Right lobe of liver (tissue), 6 donors: Measurements from ENCODE around the gene MAGED2. TPM values are rescaled to one million over a fixed set of nuclear protein-coding genes. Genes with fewer than 3 reads are reported as not detected.

Experiments used
- ATAC-seq, 4 donors: fragments of 200-7000 bp; cut with Tn5 transposase; one replicate each; pipeline ENCODE4 v1.9.1; 2020; ENCODE audit warnings: mild to moderate bottlenecking in 4 of 4, moderate library complexity in 4 of 4
- DNase-seq, 3 donors: peaks; one replicate each; pipeline ENCODE4 v3.0.0-alpha.2; 2020
- H3K27ac ChIP-seq, 3 donors: fragments of 200-600 bp; one replicate each; pipeline ENCODE4 v1.8.0; 2022
- H3K27me3 ChIP-seq, 2 donors: fragments of 200-600 bp; one replicate each; pipeline ENCODE4 v1.8.0; 2022
- H3K36me3 ChIP-seq, 4 donors: fragments of 200-600 bp; sonication (generic) in 1 of 4; one replicate each; pipeline versions ENCODE4 v1.5.1 to v1.8.0; 2017 to 2022; ENCODE audit warnings: control low read depth in 1 of 4
- H3K4me1 ChIP-seq, 4 donors: fragments of 200-600 bp; sonication (generic) in 1 of 4; one replicate each; pipeline versions ENCODE4 v1.5.1 to v1.8.0; 2017 to 2022; ENCODE audit warnings: control low read depth in 1 of 4
- H3K4me3 ChIP-seq, 3 donors: fragments of 200-600 bp; one replicate each; pipeline ENCODE4 v1.8.0; 2022
- H3K9me3 ChIP-seq, 4 donors: fragments of 200-600 bp; sonication (generic) in 1 of 4; one replicate each; pipeline versions ENCODE4 v1.5.1 to v1.8.0; 2017 to 2022; ENCODE audit warnings: control low read depth in 1 of 4
- POLR2A ChIP-seq: fragments of 450-650 bp; IDR thresholded peaks from one replicate; pipeline ENCODE4 v1.6.1; 2017; ENCODE audit warnings: antibody characterized with exemption, mild to moderate bottlenecking
- WGBS: methylation state at CpG from one replicate; pipeline ENCODE4 v1.1.6; 2018; ENCODE audit warnings: low coverage, low lambda C conversion rate; ENCODE audit not compliant: insufficient coverage; ENCODE audit errors: missing lambda C conversion rate; 5-methylcytosine and 5-hydroxymethylcytosine counted together
- intact Hi-C, 2 donors: fragments of 100-400 bp; cut with DNase I; formaldehyde crosslinking; loops; one replicate each; pipeline versions ENCODE4 v1.11.2 to v1.14.1; 2022
- total RNA-seq, 6 experiments: library from RNA; depleted of rRNA in 2 of 6; stranded (reverse); fragments of >200 nt in 2 of 6; fragmentation: NEBNext Ultra II Directional in 3 of 6; extraction: Animal tissue kit (Norgen Biotek cat#: 25700) in 3 of 6; gene quantifications; one replicate each; pipeline versions ENCODE4 v1.1.0 to v1.2.4, GENCODE V29; 2016 to 2023
- TF ChIP-seq, protein P1 (sequence below), 4 donors: fragments of 200-600 bp in 3 of 4; fragments of 450-650 bp in 1 of 4; IDR thresholded peaks; one replicate each; pipeline versions ENCODE4 v1.5.1 to v1.8.0; 2016 to 2022; ENCODE audit warnings: antibody characterized with exemption in 4 of 4, mild to moderate bottlenecking in 2 of 4
- donor health status: DM: no; HTN: yes; CAD: no.
- donor health status: DM: no; HTN: no; CAD: no.
- donor health status: DM: no; HTN: no; CAD: no.
- donor health status: DM: no; HTN: yes; CAD: no.
- donor health status: DM: no; HTN: yes; CAD: no.

Gene MAGED2
- total RNA-seq, 6 experiments from 2014 or later, result 24.2 to 57.2 (median 38.7) TPM

DNA sequence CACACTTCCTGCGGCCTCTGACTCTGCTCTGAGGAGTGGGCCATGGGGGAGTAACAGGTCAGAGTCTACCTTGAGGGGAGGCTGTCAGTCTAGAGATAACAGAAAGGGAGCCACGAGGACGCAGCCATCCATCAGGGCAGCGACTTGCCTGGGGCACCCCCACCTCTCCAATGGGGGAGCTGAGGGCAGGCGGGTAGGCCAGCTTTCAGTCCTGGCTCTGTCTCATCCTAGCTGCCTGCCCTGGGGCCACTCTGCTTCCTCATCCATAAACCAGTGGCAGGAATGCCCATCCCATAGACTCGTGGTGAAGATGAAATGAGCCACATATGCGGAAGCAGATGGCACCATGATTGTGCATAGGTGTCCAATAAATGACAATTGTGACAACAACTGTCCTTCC lies 13.2 kb downstream of the MAGED2 start:
- Histone ChIP-seq H3K9me3 (no peaks in the 10 kb centered on the region), H3K27ac (no peak overlapping the region), H3K27me3 (no peaks in the 10 kb centered on the region), H3K36me3 (no peaks in the 10 kb centered on the region), H3K4me1 (no peaks in the 10 kb centered on the region), H3K4me3 (no peak overlapping the region)
- intact Hi-C loops, result no loop called here
- ATAC-seq (no peak), DNase-seq (no peak)
- WGBS, result no CpG with 5 or more reads among the region's 7 CpGs
- no peak for TF ChIP-seq POLR2A
- TF ChIP-seq, protein P1, sequence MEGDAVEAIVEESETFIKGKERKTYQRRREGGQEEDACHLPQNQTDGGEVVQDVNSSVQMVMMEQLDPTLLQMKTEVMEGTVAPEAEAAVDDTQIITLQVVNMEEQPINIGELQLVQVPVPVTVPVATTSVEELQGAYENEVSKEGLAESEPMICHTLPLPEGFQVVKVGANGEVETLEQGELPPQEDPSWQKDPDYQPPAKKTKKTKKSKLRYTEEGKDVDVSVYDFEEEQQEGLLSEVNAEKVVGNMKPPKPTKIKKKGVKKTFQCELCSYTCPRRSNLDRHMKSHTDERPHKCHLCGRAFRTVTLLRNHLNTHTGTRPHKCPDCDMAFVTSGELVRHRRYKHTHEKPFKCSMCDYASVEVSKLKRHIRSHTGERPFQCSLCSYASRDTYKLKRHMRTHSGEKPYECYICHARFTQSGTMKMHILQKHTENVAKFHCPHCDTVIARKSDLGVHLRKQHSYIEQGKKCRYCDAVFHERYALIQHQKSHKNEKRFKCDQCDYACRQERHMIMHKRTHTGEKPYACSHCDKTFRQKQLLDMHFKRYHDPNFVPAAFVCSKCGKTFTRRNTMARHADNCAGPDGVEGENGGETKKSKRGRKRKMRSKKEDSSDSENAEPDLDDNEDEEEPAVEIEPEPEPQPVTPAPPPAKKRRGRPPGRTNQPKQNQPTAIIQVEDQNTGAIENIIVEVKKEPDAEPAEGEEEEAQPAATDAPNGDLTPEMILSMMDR (IDR thresholded peaks at IDR 0.05), result no peak

DNA sequence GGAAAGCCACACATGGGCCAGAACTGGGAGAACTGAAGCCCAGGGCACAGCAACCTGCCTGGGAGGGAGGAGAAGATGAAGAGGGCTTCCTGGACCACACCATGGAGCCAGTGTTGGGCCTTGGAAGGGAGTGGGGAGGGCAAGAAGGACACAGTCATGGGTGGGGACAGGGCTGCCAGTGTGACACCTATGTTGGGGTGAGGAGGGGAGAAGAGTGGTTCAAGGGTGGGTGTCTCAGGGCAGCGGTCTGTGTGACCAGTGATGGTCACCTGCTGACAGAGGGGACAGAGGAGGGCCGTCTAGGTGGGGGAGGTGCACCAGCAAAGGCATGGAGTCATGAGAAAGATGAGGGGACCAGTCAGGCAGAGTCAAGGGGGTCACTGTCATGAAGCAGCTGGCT lies 13.8 kb downstream of the MAGED2 start:
- Histone ChIP-seq H3K36me3 (no peaks in the 10 kb centered on the region), H3K27ac (no peak overlapping the region), H3K27me3 (no peaks in the 10 kb centered on the region), H3K4me1 (no peaks in the 10 kb centered on the region), H3K9me3 (no peaks in the 10 kb centered on the region), H3K4me3 (no peak overlapping the region)
- no peak for DNase-seq
- no peak for TF ChIP-seq POLR2A
- TF ChIP-seq, protein P1 (IDR thresholded peaks at IDR 0.05), result no peak
- WGBS, result 47% methylated on average over 2 of the region's 2 CpGs
- intact Hi-C loops, result no loop called here
- no peak for ATAC-seq

DNA sequence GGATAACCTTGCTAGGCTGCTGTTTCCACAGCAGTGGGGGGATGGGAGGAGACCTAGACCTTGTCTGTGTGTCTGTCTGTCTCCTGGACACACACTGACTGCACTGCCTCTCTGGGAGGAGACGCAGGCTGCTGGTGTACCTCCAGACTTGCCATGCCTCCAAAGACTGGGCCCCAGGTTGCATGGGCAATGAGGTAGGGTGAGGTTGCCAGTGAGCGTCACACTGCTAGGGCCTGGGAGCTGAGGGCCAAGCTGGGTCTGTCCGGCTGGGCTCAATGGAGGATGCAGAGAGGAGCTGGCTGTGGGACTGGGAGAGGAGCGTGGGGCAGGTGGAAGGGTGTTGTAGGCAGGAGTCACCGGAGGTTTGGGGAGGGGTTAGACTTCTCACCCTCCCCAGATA lies 16.6 kb downstream of the MAGED2 start:
- TF ChIP-seq POLR2A, result no peak
- TF ChIP-seq, protein P1 (IDR thresholded peaks at IDR 0.05), result no peak
- ATAC-seq (no peak), DNase-seq (no peak)
- 67% methylated on average over 1 of the region's 5 CpGs for WGBS
- Histone ChIP-seq H3K36me3 (no peaks in the 10 kb centered on the region), H3K4me3 (no peak overlapping the region), H3K27ac (no peak overlapping the region), H3K9me3 (no peaks in the 10 kb centered on the region), H3K4me1 (no peaks in the 10 kb centered on the region), H3K27me3 (no peaks in the 10 kb centered on the region)
- intact Hi-C loops, result no loop called here

DNA sequence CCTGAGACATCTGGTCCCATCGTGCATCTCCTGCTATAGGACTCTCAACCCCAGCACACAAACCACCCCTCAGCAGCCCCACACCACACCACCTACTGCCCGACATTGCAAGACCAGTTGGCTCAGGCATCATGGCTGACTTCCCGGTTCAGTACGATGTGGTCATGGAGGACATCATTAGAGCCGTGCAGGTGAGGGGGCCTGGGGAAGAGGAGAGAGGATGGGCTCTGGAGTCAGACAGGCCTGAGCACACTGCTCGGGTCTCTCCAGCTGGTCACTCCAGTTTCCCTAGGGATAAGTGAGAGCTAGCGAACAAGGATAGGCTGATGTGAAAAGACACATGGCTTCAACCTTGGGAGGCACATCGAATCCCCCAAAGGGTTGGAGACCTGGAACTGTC lies 17.2 kb downstream of the MAGED2 start:
- Histone ChIP-seq H3K27ac (no peak overlapping the region), H3K9me3 (no peaks in the 10 kb centered on the region), H3K27me3 (no peaks in the 10 kb centered on the region), H3K4me1 (no peaks in the 10 kb centered on the region), H3K4me3 (no peak overlapping the region), H3K36me3 (no peaks in the 10 kb centered on the region)
- WGBS, result 33% methylated on average over 1 of the region's 8 CpGs
- TF ChIP-seq, protein P1 (IDR thresholded peaks at IDR 0.05), result no peak
- no peak for TF ChIP-seq POLR2A
- ATAC-seq, result no peak
- no peak for DNase-seq
- intact Hi-C loops, result no loop called here
